ENCODE data around the gene SPACA5B.
"Not testable (repeated sequence)": the region's sequence is repeated elsewhere in the genome, so short reads cannot be mapped to it uniquely, and the experiment has no call there.

DNA sequence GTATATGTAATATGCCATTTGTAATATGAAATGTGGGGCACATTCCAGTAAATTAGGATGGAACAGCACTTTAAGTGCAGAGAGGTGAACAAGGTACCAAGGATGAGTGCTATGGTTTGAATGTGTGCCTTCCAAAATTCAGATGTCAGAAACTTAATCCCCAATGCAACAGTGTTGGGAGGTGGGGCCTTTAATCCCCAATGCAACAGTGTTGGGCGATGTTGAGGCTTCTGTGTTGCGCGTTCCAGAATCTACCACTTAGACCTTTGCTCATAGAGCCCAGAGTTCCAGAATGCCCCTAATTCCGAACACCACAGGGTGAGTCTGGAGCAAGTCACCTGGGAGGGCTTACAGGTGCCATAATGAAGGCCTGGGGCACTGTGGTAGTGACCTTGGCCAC is at the start of gene SPACA5B:
- TF ChIP-seq, protein P1, sequence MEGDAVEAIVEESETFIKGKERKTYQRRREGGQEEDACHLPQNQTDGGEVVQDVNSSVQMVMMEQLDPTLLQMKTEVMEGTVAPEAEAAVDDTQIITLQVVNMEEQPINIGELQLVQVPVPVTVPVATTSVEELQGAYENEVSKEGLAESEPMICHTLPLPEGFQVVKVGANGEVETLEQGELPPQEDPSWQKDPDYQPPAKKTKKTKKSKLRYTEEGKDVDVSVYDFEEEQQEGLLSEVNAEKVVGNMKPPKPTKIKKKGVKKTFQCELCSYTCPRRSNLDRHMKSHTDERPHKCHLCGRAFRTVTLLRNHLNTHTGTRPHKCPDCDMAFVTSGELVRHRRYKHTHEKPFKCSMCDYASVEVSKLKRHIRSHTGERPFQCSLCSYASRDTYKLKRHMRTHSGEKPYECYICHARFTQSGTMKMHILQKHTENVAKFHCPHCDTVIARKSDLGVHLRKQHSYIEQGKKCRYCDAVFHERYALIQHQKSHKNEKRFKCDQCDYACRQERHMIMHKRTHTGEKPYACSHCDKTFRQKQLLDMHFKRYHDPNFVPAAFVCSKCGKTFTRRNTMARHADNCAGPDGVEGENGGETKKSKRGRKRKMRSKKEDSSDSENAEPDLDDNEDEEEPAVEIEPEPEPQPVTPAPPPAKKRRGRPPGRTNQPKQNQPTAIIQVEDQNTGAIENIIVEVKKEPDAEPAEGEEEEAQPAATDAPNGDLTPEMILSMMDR (IDR thresholded peaks at IDR 0.05; ENCODE audit: insufficient read depth, low read depth, low read length) = not testable (repeated sequence)
- TF ChIP-seq EZH2 (IDR thresholded peaks at IDR 0.05; ENCODE audit: insufficient read depth, low read length) = not testable (repeated sequence)

Measured in astrocyte (in vitro differentiated cells and primary cell).